NCI-H2171 treated with DMSO at 0.1 percent for 48 hours (cell line): ENCODE measurements around the gene PCDHGB3.

Experiments used
- DNase-seq: peaks from one replicate; lab custom pipeline; 2025; lab: John Stamatoyannopoulos, UW

PCDHGB3 gene

GRCh38 chr5:141419074-141419880 is 49.2 kb downstream of the PCDHGB3 start:
- no peak for DNase-seq

GRCh38 chr5:141420855-141421488 is 50.9 kb downstream of the PCDHGB3 start, which contains the start of gene PCDHGA11:
PCDHGA11 (plus strand) TSS chr5:141421051; CDS start chr5:141421228, 177 bp downstream.
- no peak for DNase-seq

GRCh38 chr5:141421489-141421855 is 51.4 kb downstream of the PCDHGB3 start:
- DNase-seq, result no peak
